Central memory CD8-positive, alpha-beta T cell (primary cell): ENCODE measurements around the gene PCNP.
A peak's percentile ranks its signal among the peaks of the same experiment; 100 is the strongest.
"Not testable (repeated sequence)": the region's sequence is repeated elsewhere in the genome, so short reads cannot be mapped to it uniquely, and the experiment has no call there.

Experiments used
- ATAC-seq: fragments of 150-1000 bp; cut with Tn5 transposase; replicated peaks from 2 replicates; pipeline ENCODE4 v1.10.0; 2022; ENCODE audit warnings: mild to moderate bottlenecking, moderate FRiP score, moderate number of reproducible peaks; ENCODE audit not compliant: poor library complexity, severe bottlenecking; ENCODE audit errors: extremely low read depth
- DNase-seq, 2 donors: peaks; one replicate each; pipeline ENCODE4 v3.0.0; 2021; ENCODE audit warnings: low spot score in 2 of 2
- H3K27ac Mint-ChIP-seq: one replicate; pipeline ENCODE4 v1.8.0; 2022; ENCODE audit warnings: low read depth, mild to moderate bottlenecking, moderate library complexity, mixed read lengths
- H3K27me3 Mint-ChIP-seq: one replicate; pipeline ENCODE4 v1.8.0; 2022; ENCODE audit warnings: mixed read lengths
- H3K36me3 Mint-ChIP-seq: one replicate; pipeline ENCODE4 v1.8.0; 2022; ENCODE audit warnings: mild to moderate bottlenecking, moderate library complexity, mixed read lengths; ENCODE audit not compliant: insufficient read depth
- H3K4me1 Mint-ChIP-seq: one replicate; pipeline ENCODE4 v1.8.0; 2022; ENCODE audit warnings: mixed read lengths
- H3K4me3 Mint-ChIP-seq: one replicate; pipeline ENCODE4 v1.8.0; 2022; ENCODE audit warnings: mild to moderate bottlenecking, moderate library complexity, mixed read lengths
- H3K9me3 Mint-ChIP-seq: one replicate; pipeline ENCODE4 v1.8.0; 2022; ENCODE audit warnings: mixed read lengths

PCNP gene

GRCh38 chr3:101577286-101577685 lies 3.3 kb downstream of the PCNP start:
- Mint-ChIP-seq H3K27me3 (no peaks in the 10 kb centered on the region), H3K36me3 (peaks cover 34% of the 10 kb centered on the region), H3K4me3 (peak overlapping the region; percentile 38), H3K27ac (no peak overlapping the region), H3K4me1 (peaks cover 51% of the 10 kb centered on the region), H3K9me3 (no peaks in the 10 kb centered on the region)
- DNase-seq (no peak), ATAC-seq (no peak)

- Mint-ChIP-seq H3K9me3 (no peaks in the 10 kb centered on the region), H3K4me3 (no peak overlapping the region), H3K4me1 (peaks cover 32% of the 10 kb centered on the region), H3K27me3 (no peaks in the 10 kb centered on the region), H3K27ac (peak overlapping the region; percentile 19), H3K36me3 (peaks cover 63% of the 10 kb centered on the region)
- DNase-seq (no peak), ATAC-seq (no peak)
Observed at GRCh38 chr3:101588616-101589015, 14.6 kb downstream of the PCNP start.

- H3K36me3 Mint-ChIP-seq, result peaks cover 55% of the 10 kb centered on the region
- H3K4me3 Mint-ChIP-seq, result no peak overlapping the region
- no peak for ATAC-seq
- H3K27me3 Mint-ChIP-seq, result no peaks in the 10 kb centered on the region
- DNase-seq, result no peak
- no peaks in the 10 kb centered on the region for H3K9me3 Mint-ChIP-seq
- H3K27ac Mint-ChIP-seq, result peak overlapping the region; percentile 78
- H3K4me1 Mint-ChIP-seq, result peaks cover 23% of the 10 kb centered on the region
Observed at GRCh38 chr3:101591071-101591470, 17.1 kb downstream of the PCNP start.

- Mint-ChIP-seq H3K4me1 (no peaks in the 10 kb centered on the region), H3K27me3 (no peaks in the 10 kb centered on the region), H3K36me3 (peaks cover 2% of the 10 kb centered on the region), H3K4me3 (no peak overlapping the region), H3K9me3 (no peaks in the 10 kb centered on the region), H3K27ac (peak overlapping the region; percentile 22)
- no peak for DNase-seq
- no peak for ATAC-seq
Observed at GRCh38 chr3:101602731-101603130, 28.8 kb downstream of the PCNP start.

GRCh38 chr3:101603184-101603583 lies 29.2 kb downstream of the PCNP start:
- Mint-ChIP-seq H3K36me3 (peaks cover 2% of the 10 kb centered on the region), H3K4me3 (no peak overlapping the region), H3K27me3 (no peaks in the 10 kb centered on the region), H3K4me1 (no peaks in the 10 kb centered on the region), H3K9me3 (no peaks in the 10 kb centered on the region), H3K27ac (no peak overlapping the region)
- ATAC-seq, result no peak
- no peak for DNase-seq

GRCh38 chr3:101605398-101605797 lies 31.4 kb downstream of the PCNP start:
- H3K9me3 Mint-ChIP-seq, result not testable (repeated sequence)

GRCh38 chr3:101611023-101611422 lies 37.0 kb downstream of the PCNP start:
- DNase-seq, result no peak
- no peak overlapping the region for H3K27ac Mint-ChIP-seq
- H3K4me1 Mint-ChIP-seq, result no peaks in the 10 kb centered on the region
- no peak for ATAC-seq
- H3K27me3 Mint-ChIP-seq, result no peaks in the 10 kb centered on the region
- no peaks in the 10 kb centered on the region for H3K9me3 Mint-ChIP-seq
- H3K36me3 Mint-ChIP-seq, result no peaks in the 10 kb centered on the region
- no peak overlapping the region for H3K4me3 Mint-ChIP-seq

More at GRCh38 chr3:101605398-101605797, 31.4 kb downstream of the PCNP start:
- H3K4me3 Mint-ChIP-seq, ATAC-seq, DNase-seq, H3K4me1 Mint-ChIP-seq, H3K27me3 Mint-ChIP-seq, H3K36me3 Mint-ChIP-seq, H3K27ac Mint-ChIP-seq: not testable (repeated sequence)

- DNase-seq, H3K9me3 Mint-ChIP-seq, H3K4me3 Mint-ChIP-seq, ATAC-seq, H3K4me1 Mint-ChIP-seq, H3K36me3 Mint-ChIP-seq, H3K27me3 Mint-ChIP-seq, H3K27ac Mint-ChIP-seq: not testable (repeated sequence)
Observed at GRCh38 chr3:101613014-101613413, 39.0 kb downstream of the PCNP start.

- Mint-ChIP-seq H3K4me1 (no peaks in the 10 kb centered on the region), H3K4me3 (no peak overlapping the region), H3K9me3 (no peaks in the 10 kb centered on the region), H3K27me3 (no peaks in the 10 kb centered on the region), H3K36me3 (no peaks in the 10 kb centered on the region), H3K27ac (peak overlapping the region; percentile 30)
- ATAC-seq (no peak), DNase-seq (no peak)
Observed at GRCh38 chr3:101615525-101615924, 41.5 kb downstream of the PCNP start.

GRCh38 chr3:101617478-101617877 lies 43.5 kb downstream of the PCNP start:
- no peaks in the 10 kb centered on the region for H3K27me3 Mint-ChIP-seq
- H3K9me3 Mint-ChIP-seq, result no peaks in the 10 kb centered on the region
- H3K4me1 Mint-ChIP-seq, result no peaks in the 10 kb centered on the region
- no peaks in the 10 kb centered on the region for H3K36me3 Mint-ChIP-seq
- no peak for ATAC-seq
- no peak for DNase-seq
- no peak overlapping the region for H3K4me3 Mint-ChIP-seq
- no peak overlapping the region for H3K27ac Mint-ChIP-seq

GRCh38 chr3:101618726-101619125 lies 44.7 kb downstream of the PCNP start:
- no peak for ATAC-seq
- H3K27ac Mint-ChIP-seq, result no peak overlapping the region

GRCh38 chr3:101619734-101620133 lies 45.8 kb downstream of the PCNP start:
- no peaks in the 10 kb centered on the region for H3K9me3 Mint-ChIP-seq

More at GRCh38 chr3:101618726-101619125, 44.7 kb downstream of the PCNP start:
- no peak for DNase-seq
- no peaks in the 10 kb centered on the region for H3K36me3 Mint-ChIP-seq
- peaks cover under 1% of the 10 kb centered on the region for H3K4me1 Mint-ChIP-seq
- H3K9me3 Mint-ChIP-seq, result no peaks in the 10 kb centered on the region
- H3K27me3 Mint-ChIP-seq, result no peaks in the 10 kb centered on the region
- H3K4me3 Mint-ChIP-seq, result no peak overlapping the region

GRCh38 chr3:101623656-101624055 lies 49.7 kb downstream of the PCNP start:
- H3K27ac Mint-ChIP-seq, result no peak overlapping the region
- H3K36me3 Mint-ChIP-seq, result no peaks in the 10 kb centered on the region
- no peak overlapping the region for H3K4me3 Mint-ChIP-seq
- no peak for ATAC-seq
- H3K27me3 Mint-ChIP-seq, result no peaks in the 10 kb centered on the region
- peaks cover 6% of the 10 kb centered on the region for H3K4me1 Mint-ChIP-seq
- H3K9me3 Mint-ChIP-seq, result no peaks in the 10 kb centered on the region
- no peak for DNase-seq

More at GRCh38 chr3:101619734-101620133, 45.8 kb downstream of the PCNP start:
- Mint-ChIP-seq H3K27me3 (no peaks in the 10 kb centered on the region), H3K4me1 (peaks cover 6% of the 10 kb centered on the region), H3K36me3 (no peaks in the 10 kb centered on the region), H3K4me3 (no peak overlapping the region), H3K27ac (no peak overlapping the region)
- DNase-seq, result no peak
- ATAC-seq, result no peak

- H3K27me3 Mint-ChIP-seq, result no peaks in the 10 kb centered on the region
- H3K36me3 Mint-ChIP-seq, result no peaks in the 10 kb centered on the region
- peaks cover 6% of the 10 kb centered on the region for H3K4me1 Mint-ChIP-seq
- DNase-seq (no peak), ATAC-seq (no peak)
- H3K4me3 Mint-ChIP-seq, result no peak overlapping the region
- H3K9me3 Mint-ChIP-seq, result no peaks in the 10 kb centered on the region
- no peak overlapping the region for H3K27ac Mint-ChIP-seq
Observed at GRCh38 chr3:101624857-101625256, 50.9 kb downstream of the PCNP start.
